Measurements from ENCODE around the gene IQCF6. TPM values are rescaled to one million over a fixed set of nuclear protein-coding genes. Genes with fewer than 3 reads are reported as not detected.

IQCF6 gene
- total RNA-seq = not detected in 2 replicates

DNA sequence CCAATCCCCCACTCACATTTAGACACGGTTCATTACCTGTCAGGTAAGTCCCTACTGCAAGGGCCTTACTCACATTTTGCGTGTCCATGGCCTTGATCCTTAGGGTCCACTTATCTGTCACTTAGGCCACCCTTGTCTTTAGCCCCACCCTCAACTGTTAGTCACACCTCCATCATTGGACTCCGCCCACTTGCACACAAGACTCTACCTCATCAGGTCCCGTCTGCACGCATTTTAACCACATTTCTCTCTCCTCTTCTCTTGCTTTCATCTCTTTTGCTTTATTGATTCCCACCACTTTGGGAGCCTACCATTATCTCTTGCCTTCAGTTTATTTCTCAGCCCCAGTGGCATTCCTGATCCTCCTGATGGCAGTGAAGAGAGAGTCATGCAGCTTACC is at the start of gene IQCF6:
Gene IQCF6 (minus strand): TSS at position 101 of the 400 bp plus-strand sequence. CDS start 13 bp downstream, at position 88.

Other genes with a start within 250 kb of the IQCF6 start
- gene RAD54L2, start 240.5 kb downstream of the IQCF6 start, total RNA-seq = 8.9 and 10.3 TPM in 2 replicates
- gene TEX264, start 108.0 kb downstream of the IQCF6 start, total RNA-seq = 59.2 and 72.4 TPM in 2 replicates
- not detected in 2 replicates for gene GRM2, start 72.2 kb downstream of the IQCF6 start, total RNA-seq
- not detected in 2 replicates for gene IQCF2, start 82.4 kb upstream of the IQCF6 start, total RNA-seq
- not detected in 2 replicates for gene IQCF5, start 96.4 kb upstream of the IQCF6 start, total RNA-seq
- not detected in 2 replicates for gene IQCF1, start 124.1 kb upstream of the IQCF6 start, total RNA-seq
- gene RRP9, start 162.7 kb upstream of the IQCF6 start, total RNA-seq = 36.6 and 38.9 TPM in 2 replicates
- gene PARP3, start 163.1 kb upstream of the IQCF6 start, total RNA-seq = 15.4 and 31.0 TPM in 2 replicates
- 0.20 TPM in 1 of 2 replicates, not detected in the other for gene GPR62, start 176.1 kb upstream of the IQCF6 start, total RNA-seq
- 56.2 and 80.7 TPM in 2 replicates for gene PCBP4, start 188.2 kb upstream of the IQCF6 start, total RNA-seq
- gene ABHD14B, start 194.8 kb upstream of the IQCF6 start, total RNA-seq = 35.8 and 41.0 TPM in 2 replicates
- gene ABHD14A, start 195.8 kb upstream of the IQCF6 start, total RNA-seq = 10.8 and 17.0 TPM in 2 replicates
- 24.9 and 27.4 TPM in 2 replicates for gene ACY1, start 204.3 kb upstream of the IQCF6 start, total RNA-seq
- 1,551 and 1,914 TPM in 2 replicates for gene RPL29, start 216.7 kb upstream of the IQCF6 start, total RNA-seq